HEK293 (cell line): Measurements from ENCODE around the gene TLK1.
"Not testable (repeated sequence)": the region's sequence is repeated elsewhere in the genome, so short reads cannot be mapped to it uniquely, and the experiment has no call there.

Experiments
- CTCF ChIA-PET: fragments of 350-600 bp; formaldehyde crosslinking; extraction: SDS; loops from one replicate; lab custom pipeline; 2021; ENCODE audit warnings: antibody characterized with exemption; lab: Yijun Ruan, JAX
- POLR2A ChIA-PET: fragments of 300-600 bp; formaldehyde crosslinking; extraction: SDS; loops from one replicate; lab custom pipeline; 2020; ENCODE audit warnings: antibody characterized with exemption, inconsistent platforms; lab: Yijun Ruan, JAX
- H3K27ac ChIP-seq: fragments of 200-500 bp; sonication (Bioruptor generic); 2 replicates; pipeline ENCODE4 v1.5.1; 2014; ENCODE audit warnings: low read depth, low read length, control low read depth, inconsistent platforms; ENCODE audit errors: extremely low read depth
- H3K36me3 ChIP-seq, 2 experiments: fragments of 200-500 bp in 1 of 2; sonication (Bioruptor generic) in 1 of 2; 1 replicate in 1 of 2; 2 replicates in 1 of 2; pipeline ENCODE4 v1.5.1; 2014 to 2017; ENCODE audit warnings: inconsistent platforms in 2 of 2, low read length in 2 of 2; ENCODE audit not compliant: control insufficient read depth in 2 of 2, insufficient read depth in 1 of 2
- H3K4me1 ChIP-seq: fragments of 200-500 bp; sonication (Bioruptor generic); 2 replicates; pipeline ENCODE4 v1.5.1; 2014; ENCODE audit warnings: mild to moderate bottlenecking, low read length, inconsistent platforms; ENCODE audit not compliant: control insufficient read depth, insufficient read depth
- H3K4me3 ChIP-seq: 2 replicates; pipeline ENCODE4 v1.5.1; 2011; ENCODE audit warnings: low read depth, mild to moderate bottlenecking, control low read depth, low read length, moderate library complexity
- H3K9me3 ChIP-seq: fragments of 200-500 bp; sonication (Bioruptor generic); 2 replicates; pipeline ENCODE4 v1.5.1; 2014; ENCODE audit warnings: low read depth, low read length, inconsistent platforms; ENCODE audit not compliant: control insufficient read depth, insufficient read depth
- BCL11A ChIP-seq: fragments of 450-650 bp; formaldehyde crosslinking; IDR thresholded peaks from 2 replicates; pipeline ENCODE4 v1.5.1; 2016; ENCODE audit warnings: low read depth, missing biosample characterization, missing genetic modification characterization
- FEZF1 ChIP-seq: fragments of 450-650 bp; formaldehyde crosslinking; IDR thresholded peaks from 2 replicates; pipeline ENCODE4 v1.5.1; 2016; ENCODE audit warnings: missing biosample characterization, missing genetic modification characterization
- GLI4 ChIP-seq: fragments of 450-650 bp; formaldehyde crosslinking; IDR thresholded peaks from 2 replicates; pipeline ENCODE4 v1.5.1; 2016; ENCODE audit warnings: missing biosample characterization, missing genetic modification characterization
- OSR2 ChIP-seq: fragments of 450-650 bp; formaldehyde crosslinking; IDR thresholded peaks from 2 replicates; pipeline ENCODE4 v1.5.1; 2016; ENCODE audit warnings: missing biosample characterization, missing genetic modification characterization
- PATZ1 ChIP-seq: fragments of 450-650 bp; formaldehyde crosslinking; IDR thresholded peaks from 2 replicates; pipeline ENCODE4 v1.5.1; 2016; ENCODE audit warnings: missing biosample characterization, missing genetic modification characterization
- SALL2 ChIP-seq: fragments of 450-650 bp; formaldehyde crosslinking; IDR thresholded peaks from 2 replicates; pipeline ENCODE4 v1.5.0; 2017; ENCODE audit warnings: missing biosample characterization, mild to moderate bottlenecking, missing genetic modification characterization, borderline replicate concordance
- ZBTB17 ChIP-seq: fragments of 450-650 bp; formaldehyde crosslinking; IDR thresholded peaks from 2 replicates; pipeline ENCODE4 v1.5.1; 2016; ENCODE audit warnings: missing biosample characterization, missing genetic modification characterization
- ZBTB20 ChIP-seq: fragments of 450-650 bp; formaldehyde crosslinking; IDR thresholded peaks from 2 replicates; pipeline ENCODE4 v1.5.1; 2016; ENCODE audit warnings: missing biosample characterization, missing genetic modification characterization
- ZFP37 ChIP-seq: fragments of 450-650 bp; formaldehyde crosslinking; IDR thresholded peaks from 2 replicates; pipeline ENCODE4 v1.5.1; 2016; ENCODE audit warnings: missing biosample characterization, missing genetic modification characterization
- ZNF211 ChIP-seq: fragments of 450-650 bp; formaldehyde crosslinking; IDR thresholded peaks from 2 replicates; pipeline ENCODE4 v1.5.1; 2016; ENCODE audit warnings: low read depth, missing biosample characterization, missing genetic modification characterization
- ZNF311 ChIP-seq: fragments of 450-650 bp; formaldehyde crosslinking; IDR thresholded peaks from 2 replicates; pipeline ENCODE4 v1.5.1; 2017; ENCODE audit warnings: missing biosample characterization, missing genetic modification characterization, borderline replicate concordance
- ZNF350 ChIP-seq: fragments of 450-650 bp; formaldehyde crosslinking; IDR thresholded peaks from 2 replicates; pipeline ENCODE4 v1.5.0; 2017; ENCODE audit warnings: missing biosample characterization, mild to moderate bottlenecking, missing genetic modification characterization
- ZNF354C ChIP-seq: fragments of 450-650 bp; formaldehyde crosslinking; IDR thresholded peaks from 2 replicates; pipeline ENCODE4 v1.5.1; 2016; ENCODE audit warnings: missing biosample characterization, missing genetic modification characterization, low read depth, borderline replicate concordance
- ZNF391 ChIP-seq: fragments of 450-650 bp; formaldehyde crosslinking; IDR thresholded peaks from 2 replicates; pipeline ENCODE4 v1.5.1; 2016; ENCODE audit warnings: low read depth, missing biosample characterization, missing genetic modification characterization, borderline replicate concordance
- ZNF404 ChIP-seq: fragments of 450-650 bp; formaldehyde crosslinking; IDR thresholded peaks from 2 replicates; pipeline ENCODE4 v1.5.1; 2017; ENCODE audit warnings: missing biosample characterization, missing genetic modification characterization
- ZNF426 ChIP-seq: fragments of 450-650 bp; formaldehyde crosslinking; IDR thresholded peaks from 2 replicates; pipeline ENCODE4 v1.5.1; 2017; ENCODE audit warnings: missing biosample characterization, missing genetic modification characterization, mild to moderate bottlenecking, inconsistent platforms, moderate library complexity
- ZNF488 ChIP-seq: fragments of 450-650 bp; formaldehyde crosslinking; IDR thresholded peaks from 2 replicates; pipeline ENCODE4 v1.5.1; 2016; ENCODE audit warnings: missing biosample characterization, missing genetic modification characterization
- ZNF501 ChIP-seq: fragments of 450-650 bp; formaldehyde crosslinking; IDR thresholded peaks from 2 replicates; pipeline ENCODE4 v1.5.1; 2016; ENCODE audit warnings: missing biosample characterization, missing genetic modification characterization
- ZNF626 ChIP-seq: fragments of 450-650 bp; sonication (Bioruptor Pico); formaldehyde crosslinking; IDR thresholded peaks from 2 replicates; pipeline ENCODE4 v1.5.1; 2018; ENCODE audit warnings: missing biosample characterization, missing genetic modification characterization, inconsistent platforms
- ZNF768 ChIP-seq: fragments of 450-650 bp; formaldehyde crosslinking; IDR thresholded peaks from 2 replicates; pipeline ENCODE4 v1.5.1; 2018; ENCODE audit warnings: missing biosample characterization, mild to moderate bottlenecking, missing genetic modification characterization
- ZNF776 ChIP-seq: fragments of 450-650 bp; formaldehyde crosslinking; IDR thresholded peaks from 2 replicates; pipeline ENCODE4 v1.5.0; 2017; ENCODE audit warnings: missing biosample characterization, missing genetic modification characterization, borderline replicate concordance
- TF ChIP-seq, protein P1 (sequence below): fragments of 450-650 bp; IDR thresholded peaks from 2 replicates; pipeline ENCODE4 v1.5.1; 2018; ENCODE audit warnings: missing biosample characterization, mild to moderate bottlenecking, missing genetic modification characterization

Gene TLK1

DNA sequence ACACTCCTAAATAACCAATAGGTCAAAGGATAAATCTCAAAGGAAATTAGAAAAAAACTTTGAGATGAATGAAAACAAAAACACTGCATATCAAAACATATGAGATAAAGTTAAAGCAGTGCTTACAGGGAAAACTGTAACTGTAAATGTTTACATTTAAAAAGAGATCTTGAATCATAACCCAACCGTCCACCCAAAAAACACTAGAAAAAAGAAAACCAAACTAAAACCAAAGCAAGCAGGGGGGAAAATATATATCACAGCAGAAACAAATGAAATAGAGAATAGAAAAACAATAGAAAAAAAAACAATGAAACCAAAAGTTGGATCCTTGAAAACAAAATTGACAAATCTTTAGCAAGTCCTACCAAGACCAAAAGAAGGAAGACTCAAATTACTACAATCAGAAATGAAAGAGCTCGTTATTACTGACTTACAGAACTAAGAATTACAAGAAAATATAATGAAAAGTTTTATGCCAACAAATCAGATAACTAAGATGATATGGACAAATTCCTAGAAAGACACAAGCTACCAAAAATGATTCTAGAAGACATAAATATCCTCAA is 65.6 kb downstream of the TLK1 start:
- CTCF ChIA-PET: interaction anchor here (0.6 to 3.6 kb wide), 2 partner anchors 8 to 476 kb away, joined by 4 to 41 read pairs; no protein-coding TSS in a partner anchor
- no peaks in the 10 kb centered on the region for H3K9me3 ChIP-seq
- no peak overlapping the region for H3K4me3 ChIP-seq
- H3K36me3 ChIP-seq: peaks cover 0 to 2% of the 10 kb centered on the region in 2 experiments; a peak in 1 of 3 replicates
- POLR2A ChIA-PET: no interaction called here
- TF ChIP-seq ZNF311 (tag by site-specific recombination) (no peak), FEZF1 (tag by site-specific recombination) (no peak), ZNF211 (tag by site-specific recombination) (no peak), ZBTB20 (tag by site-specific recombination) (no peak)
- TF ChIP-seq, all 188 proteins: peak for 0
- no peak overlapping the region for H3K27ac ChIP-seq
- H3K4me1 ChIP-seq: no peaks in the 10 kb centered on the region

DNA sequence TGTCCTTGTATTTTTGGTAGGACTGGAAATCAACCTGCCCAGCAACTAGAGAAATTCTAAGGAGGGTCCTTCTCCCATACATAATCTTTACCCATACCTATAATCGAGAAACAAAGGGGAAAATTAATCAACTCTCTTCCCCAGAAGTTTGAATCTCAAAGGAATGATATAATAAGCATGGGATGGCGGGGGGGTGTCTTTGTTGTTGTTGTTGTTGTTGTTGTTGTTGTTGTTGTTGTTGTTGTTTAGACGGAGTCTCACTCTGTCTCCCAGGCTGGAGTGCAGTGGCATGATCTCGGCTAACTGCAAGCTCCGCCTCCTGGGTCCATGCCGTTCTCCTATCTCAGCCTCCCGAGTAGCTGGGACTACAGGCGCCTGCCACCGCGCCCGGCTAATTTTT is 69.2 kb downstream of the TLK1 start:
- H3K9me3 ChIP-seq, POLR2A ChIA-PET, H3K36me3 ChIP-seq, CTCF ChIA-PET, H3K4me1 ChIP-seq, H3K27ac ChIP-seq, H3K4me3 ChIP-seq: not testable (repeated sequence)

GRCh38 chr2:171089489-171089888 is 71.2 kb downstream of the TLK1 start:
- Histone ChIP-seq H3K27ac (no peak overlapping the region), H3K4me3 (no peak overlapping the region)
- ChIA-PET POLR2A (no interaction called here), CTCF (no interaction called here)
- TF ChIP-seq ZNF404 (no peak), ZFP37 (tag by site-specific recombination) (no peak), FEZF1 (tag by site-specific recombination) (no peak), ZNF768 (tag by site-specific recombination) (no peak), ZNF776 (tag by site-specific recombination) (no peak), ZNF626 (tag by site-specific recombination) (no peak), ZNF488 (tag by site-specific recombination) (no peak), BCL11A (no peak), GLI4 (no peak), ZNF426 (no peak), ZNF354C (tag by site-specific recombination) (no peak), ZNF350 (no peak), SALL2 (no peak), OSR2 (no peak), ZBTB17 (tag by site-specific recombination) (no peak), ZNF391 (tag by site-specific recombination) (no peak), ZNF501 (tag by site-specific recombination) (no peak), PATZ1 (tag by site-specific recombination) (no peak)
- TF ChIP-seq, protein P1, sequence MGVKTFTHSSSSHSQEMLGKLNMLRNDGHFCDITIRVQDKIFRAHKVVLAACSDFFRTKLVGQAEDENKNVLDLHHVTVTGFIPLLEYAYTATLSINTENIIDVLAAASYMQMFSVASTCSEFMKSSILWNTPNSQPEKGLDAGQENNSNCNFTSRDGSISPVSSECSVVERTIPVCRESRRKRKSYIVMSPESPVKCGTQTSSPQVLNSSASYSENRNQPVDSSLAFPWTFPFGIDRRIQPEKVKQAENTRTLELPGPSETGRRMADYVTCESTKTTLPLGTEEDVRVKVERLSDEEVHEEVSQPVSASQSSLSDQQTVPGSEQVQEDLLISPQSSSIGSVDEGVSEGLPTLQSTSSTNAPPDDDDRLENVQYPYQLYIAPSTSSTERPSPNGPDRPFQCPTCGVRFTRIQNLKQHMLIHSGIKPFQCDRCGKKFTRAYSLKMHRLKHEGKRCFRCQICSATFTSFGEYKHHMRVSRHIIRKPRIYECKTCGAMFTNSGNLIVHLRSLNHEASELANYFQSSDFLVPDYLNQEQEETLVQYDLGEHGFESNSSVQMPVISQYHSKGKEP: no peak
- TF ChIP-seq, all 188 proteins: peak for 0
- no peaks in the 10 kb centered on the region for H3K9me3 ChIP-seq
- H3K4me1 ChIP-seq: peaks cover 8% of the 10 kb centered on the region
- no peaks in the 10 kb centered on the region for H3K36me3 ChIP-seq
